ENCODE results near the gene RASSF1.

Gene RASSF1

GRCh38 chr3:50292159-50293078 is 48.2 kb downstream of the RASSF1 start, which contains the start of gene IFRD2:
Gene IFRD2 (minus strand): TSS chr3:50292429. CDS start chr3:50292274, 155 bp downstream.
- Histone ChIP-seq H3K27ac (ENCODE audit: low read depth, low read length) (peak within 1 kb of the TSS; percentile 42), H4K20me1 (ENCODE audit: control insufficient read depth, insufficient read depth, low read depth, low read length) (no peaks in the 10 kb centered on the region), H3K27me3 (ENCODE audit: control insufficient read depth, low read length) (no peaks in the 10 kb centered on the region)

DNA sequence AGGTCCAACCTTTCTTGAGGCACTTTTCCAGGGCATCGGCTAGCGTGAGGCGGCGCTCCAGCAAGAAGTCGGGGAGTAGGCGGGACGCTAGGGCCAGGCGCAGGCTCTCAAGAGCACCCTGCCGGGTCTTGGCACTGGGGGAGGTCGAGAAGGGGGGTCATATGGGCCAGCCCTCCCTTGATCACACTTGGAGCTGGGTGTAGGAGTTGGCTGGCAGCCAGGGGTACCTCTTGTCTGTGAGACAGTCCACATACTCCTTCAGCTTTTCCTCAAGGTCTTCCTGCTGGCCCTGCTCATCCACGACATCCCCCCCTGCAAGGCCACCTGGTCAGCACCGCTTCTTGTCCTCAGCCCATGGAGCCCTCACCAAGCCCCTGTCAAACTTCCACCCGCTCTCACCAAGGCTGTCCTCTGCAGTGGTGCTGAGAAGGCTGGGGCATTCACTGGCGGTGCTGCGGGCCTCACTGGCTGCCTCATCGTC is 50.4 kb downstream of the RASSF1 start:
- Histone ChIP-seq H3K79me2 (ENCODE audit: control insufficient read depth, low read length) (peaks cover 32% of the 10 kb centered on the region), H3K4me3 (ENCODE audit: low read length) (no peak overlapping the region), H3K4me1 (ENCODE audit: control insufficient read depth, low read length) (peaks cover 16% of the 10 kb centered on the region), H3K27ac (ENCODE audit: low read depth, low read length) (no peak overlapping the region), H3K27me3 (ENCODE audit: control insufficient read depth, low read length) (no peaks in the 10 kb centered on the region), H4K20me1 (ENCODE audit: control insufficient read depth, insufficient read depth, low read depth, low read length) (no peaks in the 10 kb centered on the region), H3K9me3 (ENCODE audit: control insufficient read depth, insufficient read depth, low read length) (no peaks in the 10 kb centered on the region), H3F3A (ENCODE audit: control insufficient read depth, insufficient read depth) (no peaks in the 10 kb centered on the region), H3K4me2 (ENCODE audit: low read length) (peak overlapping the region; percentile 82), H3K36me3 (ENCODE audit: control insufficient read depth, low read length) (peaks cover 55% of the 10 kb centered on the region), H3K9me2 (replicated peaks; ENCODE audit: control insufficient read depth, low read length) (no peaks in the 10 kb centered on the region)
- TF ChIP-seq EZH2phosphoT487 (IDR thresholded peaks at IDR 0.05; ENCODE audit: borderline replicate concordance, low read length), result no peak
- TF ChIP-seq CTCF (IDR thresholded peaks at IDR 0.05; ENCODE audit: low read depth, low read length, poor library complexity, severe bottlenecking), result no peak

More at GRCh38 chr3:50292159-50293078, 48.2 kb downstream of the RASSF1 start, which contains the start of gene IFRD2:
- peaks cover 32% of the 10 kb centered on the region for H3K79me2 ChIP-seq (ENCODE audit: control insufficient read depth, low read length)
- peaks cover 16% of the 10 kb centered on the region for H3K4me1 ChIP-seq (ENCODE audit: control insufficient read depth, low read length)
- H3K9me3 ChIP-seq (ENCODE audit: control insufficient read depth, insufficient read depth, low read length), result no peaks in the 10 kb centered on the region
- peak within 1 kb of the TSS; percentile 82 for H3K4me2 ChIP-seq (ENCODE audit: low read length)
- H3K36me3 ChIP-seq (ENCODE audit: control insufficient read depth, low read length), result peaks cover 41% of the 10 kb centered on the region
- peak within 1 kb of the TSS; percentile 96 for H3K4me3 ChIP-seq (ENCODE audit: low read length)
- no peaks in the 10 kb centered on the region for H3F3A ChIP-seq (ENCODE audit: control insufficient read depth, insufficient read depth)
- TF ChIP-seq CTCF (IDR thresholded peaks at IDR 0.05; ENCODE audit: low read depth, low read length, poor library complexity, severe bottlenecking) (no peak), EZH2phosphoT487 (IDR thresholded peaks at IDR 0.05; ENCODE audit: borderline replicate concordance, low read length) (no peak)
- H3K9me2 ChIP-seq (replicated peaks; ENCODE audit: control insufficient read depth, low read length), result no peaks in the 10 kb centered on the region

DNA sequence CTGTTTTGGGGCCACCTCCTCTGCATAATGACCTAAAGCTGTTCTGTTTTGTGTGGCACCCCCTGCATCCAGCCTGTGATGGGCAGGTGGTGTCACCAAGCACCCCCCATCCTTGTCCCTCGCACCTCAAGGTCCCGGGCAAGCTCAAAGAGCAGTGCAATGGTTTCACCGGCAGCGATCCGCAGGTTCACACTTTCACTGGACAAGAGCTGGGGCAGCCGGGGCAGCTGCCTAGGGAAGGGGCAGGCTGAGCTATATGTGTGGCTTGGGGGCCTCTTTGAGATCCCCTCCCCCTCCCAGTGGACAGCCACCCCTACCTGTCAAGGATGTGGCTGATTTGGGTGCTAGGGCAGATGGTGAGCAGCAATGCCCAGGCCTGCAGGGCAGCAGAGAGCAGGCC is 51.5 kb downstream of the RASSF1 start:
- no peaks in the 10 kb centered on the region; the same call in 1 of the 2 replicates for H3F3A ChIP-seq (ENCODE audit: control insufficient read depth, insufficient read depth)
- H3K36me3 ChIP-seq (ENCODE audit: control insufficient read depth, low read length), result peaks cover 55% of the 10 kb centered on the region
- no peaks in the 10 kb centered on the region for H3K9me3 ChIP-seq (ENCODE audit: control insufficient read depth, insufficient read depth, low read length)
- H3K9me2 ChIP-seq (replicated peaks; ENCODE audit: control insufficient read depth, low read length), result no peaks in the 10 kb centered on the region
- peaks cover 16% of the 10 kb centered on the region for H3K4me1 ChIP-seq (ENCODE audit: control insufficient read depth, low read length)
- no peaks in the 10 kb centered on the region for H3K27me3 ChIP-seq (ENCODE audit: control insufficient read depth, low read length)
- H3K4me3 ChIP-seq (ENCODE audit: low read length), result no peak overlapping the region
- H3K27ac ChIP-seq (ENCODE audit: low read depth, low read length), result no peak overlapping the region
- no peaks in the 10 kb centered on the region for H4K20me1 ChIP-seq (ENCODE audit: control insufficient read depth, insufficient read depth, low read depth, low read length)
- H3K79me2 ChIP-seq (ENCODE audit: control insufficient read depth, low read length), result peaks cover 32% of the 10 kb centered on the region
- no peak overlapping the region for H3K4me2 ChIP-seq (ENCODE audit: low read length)
- TF ChIP-seq EZH2phosphoT487 (IDR thresholded peaks at IDR 0.05; ENCODE audit: borderline replicate concordance, low read length) (no peak), CTCF (IDR thresholded peaks at IDR 0.05; ENCODE audit: low read depth, low read length, poor library complexity, severe bottlenecking) (no peak)
